ENCODE results near the gene LONP2. TPM values are rescaled to one million over a fixed set of nuclear protein-coding genes. Genes with fewer than 3 reads are reported as not detected.
"Not testable (repeated sequence)": the region's sequence is repeated elsewhere in the genome, so short reads cannot be mapped to it uniquely, and the experiment has no call there.

LONP2 gene
- total RNA-seq, 1 donor from 2014 or later = 58.6 TPM

- no peak for ATAC-seq (ENCODE audit: poor library complexity)
- intact Hi-C loops (cut with DNase I) = loop anchor here (10.0 kb wide), 1 partner anchor 402 kb away; no protein-coding TSS in a partner anchor
These were observed 11.5 kb upstream of the LONP2 start for GRCh38 chr16:48232493-48233040.

GRCh38 chr16:48234630-48235029 lies 9.5 kb upstream of the LONP2 start:
- DNase-seq = no peak
- ATAC-seq (ENCODE audit: poor library complexity) = no peak
- intact Hi-C loops (cut with DNase I) = loop anchor here (10.0 kb wide), 1 partner anchor 400 kb away; no protein-coding TSS in a partner anchor

More at GRCh38 chr16:48232493-48233040, 11.5 kb upstream of the LONP2 start:
- DNase-seq = no peak

GRCh38 chr16:48235058-48235555 lies 9.0 kb upstream of the LONP2 start:
- ATAC-seq (ENCODE audit: poor library complexity) (no peak), DNase-seq (no peak)
- intact Hi-C loops (cut with DNase I) = loop anchor here (10.0 kb wide), 1 partner anchor 400 kb away; no protein-coding TSS in a partner anchor

- no peak for DNase-seq
- intact Hi-C loops (cut with DNase I) = loop anchor here (10.0 kb wide), 1 partner anchor 399 kb away; no protein-coding TSS in a partner anchor
- no peak for ATAC-seq (ENCODE audit: poor library complexity)
These were observed 8.5 kb upstream of the LONP2 start for GRCh38 chr16:48235556-48236136.

GRCh38 chr16:48236286-48236685 lies 7.8 kb upstream of the LONP2 start:
- DNase-seq (no peak), ATAC-seq (ENCODE audit: poor library complexity) (no peak)
- intact Hi-C loops (cut with DNase I) = loop anchor here (10.0 kb wide), 1 partner anchor 399 kb away; no protein-coding TSS in a partner anchor

GRCh38 chr16:48240147-48240546 lies 4.0 kb upstream of the LONP2 start:
- DNase-seq; intact Hi-C loops (cut with DNase I); ATAC-seq (ENCODE audit: poor library complexity): not testable (repeated sequence)

GRCh38 chr16:48244863-48245195 lies 729 bp downstream of the LONP2 start:
- DNase-seq (no peak), ATAC-seq (ENCODE audit: poor library complexity) (no peak)
- intact Hi-C loops (cut with DNase I) = no loop called here

- DNase-seq (no peak), ATAC-seq (ENCODE audit: poor library complexity) (no peak)
- intact Hi-C loops (cut with DNase I) = no loop called here
These were observed 2.0 kb downstream of the LONP2 start for GRCh38 chr16:48246066-48246465.

GRCh38 chr16:48247311-48247710 lies 3.2 kb downstream of the LONP2 start, which contains the start of gene ABCC11:
Gene ABCC11 (minus strand): TSS chr16:48247539. CDS start chr16:48231921, 15,618 bp downstream.
- DNase-seq = no peak
- intact Hi-C loops (cut with DNase I) = no loop called here
- no peak for ATAC-seq (ENCODE audit: poor library complexity)

- intact Hi-C loops (cut with DNase I) = no loop called here
- no peak for DNase-seq
- no peak for ATAC-seq (ENCODE audit: poor library complexity)
These were observed 6.6 kb downstream of the LONP2 start for GRCh38 chr16:48250520-48251278.

GRCh38 chr16:48252013-48252412 lies 7.9 kb downstream of the LONP2 start:
- intact Hi-C loops (cut with DNase I) = no loop called here
- no peak for ATAC-seq (ENCODE audit: poor library complexity)

GRCh38 chr16:48256579-48257177 lies 12.6 kb downstream of the LONP2 start:
- intact Hi-C loops (cut with DNase I) = no loop called here
- no peak for ATAC-seq (ENCODE audit: poor library complexity)
- DNase-seq = no peak

More at GRCh38 chr16:48252013-48252412, 7.9 kb downstream of the LONP2 start:
- DNase-seq = no peak

- no peak for ATAC-seq (ENCODE audit: poor library complexity)
- intact Hi-C loops (cut with DNase I) = no loop called here
- no peak for DNase-seq
These were observed 17.5 kb downstream of the LONP2 start for GRCh38 chr16:48261569-48261968.

GRCh38 chr16:48262631-48263030 lies 18.5 kb downstream of the LONP2 start:
- DNase-seq (no peak), ATAC-seq (ENCODE audit: poor library complexity) (no peak)
- intact Hi-C loops (cut with DNase I) = no loop called here

GRCh38 chr16:48269011-48269410 lies 24.9 kb downstream of the LONP2 start:
- intact Hi-C loops (cut with DNase I) = no loop called here
- ATAC-seq (ENCODE audit: poor library complexity) = no peak
- no peak for DNase-seq

GRCh38 chr16:48271728-48272127 lies 27.6 kb downstream of the LONP2 start:
- intact Hi-C loops (cut with DNase I) = no loop called here
- DNase-seq (no peak), ATAC-seq (ENCODE audit: poor library complexity) (peak; percentile 30)

GRCh38 chr16:48272837-48273421 lies 28.8 kb downstream of the LONP2 start:
- intact Hi-C loops (cut with DNase I) = no loop called here
- peak; percentile 49 for ATAC-seq (ENCODE audit: poor library complexity)
- no peak for DNase-seq

- ATAC-seq (ENCODE audit: poor library complexity) = no peak
- DNase-seq = no peak
- intact Hi-C loops (cut with DNase I) = no loop called here
These were observed 30.4 kb downstream of the LONP2 start for GRCh38 chr16:48274476-48274875.

- DNase-seq (no peak), ATAC-seq (ENCODE audit: poor library complexity) (peak; percentile 50)
- intact Hi-C loops (cut with DNase I) = no loop called here
These were observed 32.0 kb downstream of the LONP2 start for GRCh38 chr16:48276102-48276501.

All from Right ventricle myocardium superior (tissue), 1 donor.